Adrenal gland (tissue), 12 donors: ENCODE data around the gene RAF1. TPM values are rescaled to one million over a fixed set of nuclear protein-coding genes. Genes with fewer than 3 reads are reported as not detected.
A peak's percentile ranks its signal among the peaks of the same experiment; 100 is the strongest.

Experiments
- DNase-seq, 7 donors: peaks; one replicate each; pipeline ENCODE4 v3.0.0-alpha.2; 2019 to 2020
- H3K27ac ChIP-seq, 5 donors: fragments of 200-600 bp; sonication (generic) in 4 of 5; 1 replicate in 3 of 5; 2 replicates in 2 of 5; pipeline versions ENCODE4 v1.5.1 to v1.8.0; 2016 to 2020; ENCODE audit warnings: mild to moderate bottlenecking in 1 of 5
- H3K27me3 ChIP-seq: fragments of 200-600 bp; 2 replicates; pipeline ENCODE4 v1.8.0; 2021
- H3K36me3 ChIP-seq, 2 donors: fragments of 200-600 bp; replicated peaks in 1 of 2; 1 replicate in 1 of 2; 2 replicates in 1 of 2; pipeline versions ENCODE4 v1.5.1 to v1.8.0; 2018 to 2022
- H3K4me1 ChIP-seq, 2 donors: fragments of 200-600 bp; replicated peaks in 1 of 2; 1 replicate in 1 of 2; 2 replicates in 1 of 2; pipeline versions ENCODE4 v1.5.1 to v1.8.0; 2018 to 2021
- H3K4me3 ChIP-seq, 4 donors: fragments of 200-600 bp; sonication (generic) in 3 of 4; one replicate each; pipeline ENCODE4 v1.5.1; 2016 to 2018
- H3K9me3 ChIP-seq, 3 donors: fragments of 200-600 bp; sonication (generic) in 1 of 3; replicated peaks in 1 of 3; 1 replicate in 2 of 3; 2 replicates in 1 of 3; pipeline versions ENCODE4 v1.5.1 to v1.8.0; 2016 to 2021
- CTCF ChIP-seq, 6 experiments: fragments of 450-650 bp in 4 of 6; fragments of 200-600 bp in 2 of 6; sonication (generic) in 1 of 6; IDR thresholded peaks; 1 replicate in 5 of 6; 2 replicates in 1 of 6; pipeline versions ENCODE4 v1.5.1 to v1.8.0; 2016 to 2021; ENCODE audit warnings: antibody characterized with exemption in 6 of 6, mild to moderate bottlenecking in 2 of 6, moderate library complexity in 1 of 6
- POLR2A ChIP-seq, 2 donors: fragments of 450-650 bp; IDR thresholded peaks; one replicate each; pipeline ENCODE4 v1.6.1; 2017; ENCODE audit warnings: antibody characterized with exemption in 2 of 2, mild to moderate bottlenecking in 2 of 2, moderate library complexity in 1 of 2
- WGBS, 4 donors: extraction: QIAGEN DNeasy Blood & Tissue Kit in 2 of 4; methylation state at CpG; one replicate each; pipeline versions ENCODE4 v1.1.5 to v1.1.7; 2013 to 2017; 5-methylcytosine and 5-hydroxymethylcytosine counted together
- intact Hi-C, 2 donors: fragments of 100-400 bp; cut with DNase I; formaldehyde crosslinking; loops; one replicate each; pipeline versions ENCODE4 v1.14.1 to v1.15.0; 2022 to 2023
- polyA plus RNA-seq, 3 donors: library from polyadenylated mRNA; stranded (reverse); fragments of 200-250 nt in 2 of 3; fragments of 350-450 nt in 1 of 3; fragmentation: Illumina TruSeq in 1 of 3; extraction: RNeasy Lipid Tissue Mini Kit (QIAGEN cat#74804) in 1 of 3; gene quantifications; one replicate each; pipeline ENCODE4 v1.2.3, GENCODE V29; 2013 to 2014
- total RNA-seq, 9 donors: library from RNA; depleted of rRNA in 4 of 9; stranded (reverse); fragments of >200 nt in 4 of 9; fragments of 120-200 nt in 1 of 9; fragmentation: NEBNext Ultra II Directional in 1 of 9; extraction: Animal tissue kit (Norgen Biotek cat#: 25700) in 1 of 9; gene quantifications; one replicate each; pipeline versions ENCODE4 v1.1.0 to v1.2.4, GENCODE V29; 2013 to 2023
- donor health status: healthy with polysubstance abuse.
- donor health status: Bipolar disorder and iron deficiency.
- donor health status: DM: yes; HTN: yes; CAD: no.
- donor health status: DM: no; HTN: no; CAD: no.
- donor health status: DM: no; HTN: no; CAD: no.
- donor health status: DM: yes; HTN: yes; CAD: no.

The RAF1 gene
- total and polyA plus RNA-seq, 12 donors = 45.9 to 110 (median 69.4) TPM

DNA sequence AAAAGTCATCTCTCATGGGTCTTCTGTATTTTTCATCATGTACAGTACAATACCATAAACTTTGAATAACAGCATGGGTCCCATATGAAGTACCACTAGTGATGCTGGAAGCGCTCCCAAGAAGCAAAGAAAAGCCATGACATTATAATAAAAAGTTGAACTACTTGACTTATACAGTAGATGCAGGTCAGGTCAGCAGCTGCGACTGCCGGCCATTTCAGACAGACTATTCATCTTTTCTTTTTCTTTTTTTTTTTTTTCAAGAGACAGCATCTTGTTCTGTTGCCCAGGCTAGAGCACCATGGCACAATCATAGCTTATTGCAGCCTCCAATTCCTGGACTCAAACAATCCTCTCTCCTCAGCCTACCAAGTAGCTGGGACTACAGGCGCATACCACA lies 10.2 kb downstream of the RAF1 start:
- Histone ChIP-seq H3K27ac (no peak overlapping the region), H3K36me3 (no peaks in the 10 kb centered on the region), H3K4me3 (no peak overlapping the region), H3K4me1 (peaks cover 3 to 42% of the 10 kb centered on the region in 2 donors), H3K27me3 (no peaks in the 10 kb centered on the region), H3K9me3 (no peaks in the 10 kb centered on the region)
- DNase-seq = peak in 3 of 7 donors; percentile 32 to 50 (median 38)
- intact Hi-C loops = no loop called here
- 49 to 62% (median 54%) methylated on average over 4 of the region's 4 CpGs for WGBS, 4 donors
- TF ChIP-seq POLR2A (IDR thresholded peaks at IDR 0.05) (no peak), CTCF (IDR thresholded peaks at IDR 0.05) (no peak)

GRCh38 chr3:12648384-12648959 lies 15.4 kb downstream of the RAF1 start:
- no peaks in the 10 kb centered on the region for H3K9me3 ChIP-seq
- intact Hi-C loops = no loop called here
- no peaks in the 10 kb centered on the region for H3K27me3 ChIP-seq
- peaks cover 4 to 40% of the 10 kb centered on the region in 2 donors for H3K4me1 ChIP-seq
- DNase-seq = peak in 2 of 7 donors; percentile 11 to 42
- no peak overlapping the region for H3K27ac ChIP-seq
- 77 to 91% (median 88%) methylated on average over 11 to 12 of the region's 12 CpGs for WGBS, 4 donors
- H3K36me3 ChIP-seq = no peaks in the 10 kb centered on the region
- H3K4me3 ChIP-seq = no peak overlapping the region
- TF ChIP-seq CTCF (IDR thresholded peaks at IDR 0.05) (no peak), POLR2A (IDR thresholded peaks at IDR 0.05) (no peak)

GRCh38 chr3:12644331-12644937 lies 19.5 kb downstream of the RAF1 start:
- Histone ChIP-seq H3K4me3 (no peak overlapping the region), H3K9me3 (no peaks in the 10 kb centered on the region), H3K4me1 (peaks cover 3 to 43% of the 10 kb centered on the region in 2 donors), H3K36me3 (no peaks in the 10 kb centered on the region), H3K27ac (peak overlapping the region in 1 of 5 donors; percentile 19), H3K27me3 (no peaks in the 10 kb centered on the region)
- no peak for TF ChIP-seq CTCF (IDR thresholded peaks at IDR 0.05)
- no peak for TF ChIP-seq POLR2A (IDR thresholded peaks at IDR 0.05)
- 37 to 49% (median 43%) methylated on average over 6 of the region's 6 CpGs for WGBS, 4 donors
- DNase-seq = peak in 1 of 7 donors; percentile 33
- intact Hi-C loops = no loop called here

DNA sequence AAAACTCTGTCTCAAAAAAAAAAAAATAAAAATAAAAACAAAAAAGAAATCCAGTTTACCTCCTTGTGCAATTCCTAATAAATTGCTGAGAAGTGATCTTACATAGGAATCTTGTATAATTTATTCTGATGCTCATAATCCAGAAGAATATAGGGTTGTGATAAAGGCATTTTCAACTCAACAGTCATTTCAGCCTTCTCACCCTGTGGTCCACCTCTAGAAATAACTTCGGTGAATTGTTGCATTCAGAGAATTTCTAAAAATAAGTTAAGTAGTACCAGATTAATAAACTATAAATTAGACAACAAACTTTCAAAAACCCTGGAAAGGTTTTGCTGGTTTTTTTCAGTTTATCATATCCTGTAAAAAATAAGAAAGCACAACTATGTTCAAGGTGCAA lies 20.2 kb downstream of the RAF1 start:
- H3K4me3 ChIP-seq = no peak overlapping the region
- H3K27me3 ChIP-seq = no peaks in the 10 kb centered on the region
- 0 to 29% (median 0%) methylated on average over 1 of the region's 1 CpG for WGBS, 4 donors
- H3K36me3 ChIP-seq = no peaks in the 10 kb centered on the region
- no peak overlapping the region for H3K27ac ChIP-seq
- H3K4me1 ChIP-seq = peaks cover 3 to 40% of the 10 kb centered on the region in 2 donors
- no peak for DNase-seq
- no peaks in the 10 kb centered on the region for H3K9me3 ChIP-seq
- no peak for TF ChIP-seq CTCF (IDR thresholded peaks at IDR 0.05)
- TF ChIP-seq POLR2A (IDR thresholded peaks at IDR 0.05) = no peak
- intact Hi-C loops = no loop called here
